Stimulated activated naive CD8-positive, alpha-beta T cell treated with anti-CD3 and anti-CD28 coated beads, Interleukin-15, amount 100 ng/mL, for 72 hours (primary cell): ENCODE data around the gene DSP.

Experiments
- ATAC-seq: fragments of 150-1000 bp; cut with Tn5 transposase; 2 replicates; pipeline ENCODE4 v1.10.0; 2021; ENCODE audit warnings: mild to moderate bottlenecking, moderate library complexity
- DNase-seq, 2 donors: peaks; one replicate each; pipeline ENCODE4 v3.0.0; 2021 to 2022
- H3K27ac Mint-ChIP-seq, 2 donors: one replicate each; pipeline ENCODE4 v1.8.0; 2022; ENCODE audit warnings: mild to moderate bottlenecking in 2 of 2, mixed read lengths in 2 of 2, moderate library complexity in 2 of 2
- H3K27me3 Mint-ChIP-seq: one replicate; pipeline ENCODE4 v1.8.0; 2022; ENCODE audit warnings: mixed read lengths
- H3K4me1 Mint-ChIP-seq: one replicate; pipeline ENCODE4 v1.8.0; 2022; ENCODE audit warnings: mild to moderate bottlenecking, mixed read lengths
- H3K4me3 Mint-ChIP-seq, 2 donors: one replicate each; pipeline ENCODE4 v1.8.0; 2022; ENCODE audit warnings: mild to moderate bottlenecking in 2 of 2, mixed read lengths in 2 of 2, moderate library complexity in 1 of 2
- H3K9me3 Mint-ChIP-seq, 2 donors: one replicate each; pipeline ENCODE4 v1.8.0; 2022; ENCODE audit warnings: mixed read lengths in 2 of 2

DSP gene

DNA sequence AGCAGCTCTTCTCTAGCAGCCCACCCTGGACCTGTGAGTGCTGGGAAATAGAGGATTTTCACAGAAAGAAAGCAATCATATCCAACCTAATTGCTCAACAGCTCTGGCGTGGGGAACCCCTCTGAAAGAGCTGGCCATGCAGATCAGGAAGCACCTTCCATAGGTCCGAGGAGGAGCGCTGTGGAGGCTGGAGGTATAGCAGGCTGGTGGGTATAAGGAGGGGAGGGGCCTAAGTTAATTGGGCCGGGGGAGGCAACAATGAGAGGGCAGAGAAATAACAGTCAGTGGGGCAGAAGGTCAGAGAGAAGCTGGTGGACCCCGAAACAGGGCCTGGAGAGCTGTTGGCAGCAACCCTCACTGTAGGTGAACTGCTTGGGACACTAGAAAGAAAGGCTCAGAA is 89.3 kb downstream of the DSP start:
- ATAC-seq (no peak), DNase-seq (no peak)
- Mint-ChIP-seq H3K4me1 (no peaks in the 10 kb centered on the region), H3K9me3 (no peaks in the 10 kb centered on the region), H3K27me3 (peaks cover 22% of the 10 kb centered on the region), H3K4me3 (no peak overlapping the region), H3K27ac (peak overlapping the region in 1 of 2 donors; percentile 55)

GRCh38 chr6:7631466-7631865 is 90.0 kb downstream of the DSP start:
- Mint-ChIP-seq H3K4me3 (no peak overlapping the region), H3K27ac (no peak overlapping the region), H3K4me1 (no peaks in the 10 kb centered on the region), H3K9me3 (no peaks in the 10 kb centered on the region), H3K27me3 (peaks cover 22% of the 10 kb centered on the region)
- ATAC-seq, result no peak
- DNase-seq, result no peak

GRCh38 chr6:7632501-7633290 is 91.2 kb downstream of the DSP start:
- DNase-seq (no peak), ATAC-seq (no peak)
- no peaks in the 10 kb centered on the region for H3K9me3 Mint-ChIP-seq
- H3K27me3 Mint-ChIP-seq, result peaks cover 22% of the 10 kb centered on the region
- no peaks in the 10 kb centered on the region for H3K4me1 Mint-ChIP-seq
- H3K4me3 Mint-ChIP-seq, result no peak overlapping the region
- no peak overlapping the region for H3K27ac Mint-ChIP-seq

GRCh38 chr6:7633361-7633760 is 91.9 kb downstream of the DSP start:
- no peaks in the 10 kb centered on the region for H3K4me1 Mint-ChIP-seq
- peaks cover 22% of the 10 kb centered on the region for H3K27me3 Mint-ChIP-seq
- H3K9me3 Mint-ChIP-seq, result no peaks in the 10 kb centered on the region
- H3K4me3 Mint-ChIP-seq, result no peak overlapping the region
- ATAC-seq (no peak), DNase-seq (no peak)
- H3K27ac Mint-ChIP-seq, result no peak overlapping the region

GRCh38 chr6:7636151-7636550 is 94.7 kb downstream of the DSP start:
- no peaks in the 10 kb centered on the region for H3K4me1 Mint-ChIP-seq
- no peak for ATAC-seq
- H3K27me3 Mint-ChIP-seq, result peaks cover 8% of the 10 kb centered on the region
- H3K9me3 Mint-ChIP-seq, result no peaks in the 10 kb centered on the region
- no peak overlapping the region for H3K4me3 Mint-ChIP-seq
- DNase-seq, result no peak
- no peak overlapping the region for H3K27ac Mint-ChIP-seq
